WTC11 (cell line): ENCODE results near the gene KCNJ6. TPM values are rescaled to one million over a fixed set of nuclear protein-coding genes. Genes with fewer than 3 reads are reported as not detected.

Source experiments
- ATAC-seq: fragments of 200-7000 bp; cut with Tn5 transposase; 2 replicates; pipeline ENCODE4 v1.10.0; 2021; ENCODE audit warnings: mild to moderate bottlenecking, moderate library complexity
- CTCF ChIA-PET: fragments of 300-600 bp; sonication (Branson Sonifier 250); formaldehyde crosslinking; loops from one replicate; lab custom pipeline; 2021; ENCODE audit warnings: antibody characterized with exemption; lab: Charles Lee
- POLR2A ChIA-PET: fragments of 350-600 bp; sonication (Branson Sonifier 250); formaldehyde crosslinking; loops from one replicate; lab custom pipeline; 2021; ENCODE audit warnings: antibody characterized with exemption; lab: Charles Lee
- DNase-seq: peaks from one replicate; pipeline ENCODE4 v3.0.0; 2021; ENCODE audit warnings: low spot score
- H3K27ac Mint-ChIP-seq: 2 replicates; pipeline ENCODE4 v1.8.0; 2021; ENCODE audit warnings: mixed read lengths
- H3K27me3 Mint-ChIP-seq: 2 replicates; pipeline ENCODE4 v1.8.0; 2021; ENCODE audit warnings: low read depth, mild to moderate bottlenecking, moderate library complexity, mixed read lengths
- H3K36me3 Mint-ChIP-seq: 2 replicates; pipeline ENCODE4 v1.8.0; 2021; ENCODE audit warnings: mixed read lengths
- H3K4me1 Mint-ChIP-seq: 2 replicates; pipeline ENCODE4 v1.8.0; 2022; ENCODE audit warnings: mixed read lengths
- H3K4me3 Mint-ChIP-seq: 2 replicates; pipeline ENCODE4 v1.8.0; 2021; ENCODE audit warnings: mild to moderate bottlenecking, moderate library complexity, mixed read lengths
- H3K9me3 Mint-ChIP-seq: 2 replicates; pipeline ENCODE4 v1.8.0; 2021; ENCODE audit warnings: mixed read lengths
- ATF6 ChIP-seq: sonication (generic); formaldehyde crosslinking; IDR thresholded peaks from 2 replicates; pipeline ENCODE4 v1.8.1; 2023; ENCODE audit warnings: mild to moderate bottlenecking, missing genetic modification reagents
- CREM ChIP-seq: sonication (generic); formaldehyde crosslinking; IDR thresholded peaks from 2 replicates; pipeline ENCODE4 v1.8.1; 2022; ENCODE audit warnings: mild to moderate bottlenecking, missing genetic modification reagents, moderate library complexity
- CTCF ChIP-seq: fragments of 200-600 bp; IDR thresholded peaks from 2 replicates; pipeline ENCODE4 v1.8.0; 2022; ENCODE audit warnings: antibody characterized with exemption
- EMX1 ChIP-seq: fragments of 250-450 bp; sonication (Bioruptor Pico); IDR thresholded peaks from 2 replicates; pipeline ENCODE4 v1.8.0; 2021; ENCODE audit warnings: mild to moderate bottlenecking
- ERG ChIP-seq: fragments of 250-450 bp; sonication (Bioruptor Pico); IDR thresholded peaks from 2 replicates; pipeline ENCODE4 v1.8.0; 2021; ENCODE audit warnings: mild to moderate bottlenecking
- FOXK1 ChIP-seq: sonication (generic); formaldehyde crosslinking; IDR thresholded peaks from 2 replicates; pipeline ENCODE4 v1.8.0; 2022; ENCODE audit warnings: mild to moderate bottlenecking, moderate library complexity, missing genetic modification reagents
- GABPB1 ChIP-seq: sonication (generic); formaldehyde crosslinking; IDR thresholded peaks from 2 replicates; pipeline ENCODE4 v1.8.1; 2023; ENCODE audit warnings: mild to moderate bottlenecking, missing genetic modification reagents
- HMGXB4 ChIP-seq: sonication (generic); formaldehyde crosslinking; IDR thresholded peaks from 2 replicates; pipeline ENCODE4 v1.8.1; 2023; ENCODE audit warnings: mild to moderate bottlenecking, moderate library complexity, missing genetic modification reagents
- IRF1 ChIP-seq: sonication (generic); formaldehyde crosslinking; IDR thresholded peaks from 2 replicates; pipeline ENCODE4 v1.8.0; 2023; ENCODE audit warnings: missing genetic modification reagents
- MAX ChIP-seq: sonication (generic); formaldehyde crosslinking; IDR thresholded peaks from 2 replicates; pipeline ENCODE4 v1.8.0; 2022; ENCODE audit warnings: mild to moderate bottlenecking, missing genetic modification reagents
- NR1H2 ChIP-seq: sonication (generic); formaldehyde crosslinking; IDR thresholded peaks from 2 replicates; pipeline ENCODE4 v1.9.0; 2021; ENCODE audit warnings: mild to moderate bottlenecking, moderate library complexity, missing genetic modification reagents
- NR2C2 ChIP-seq: sonication (generic); formaldehyde crosslinking; IDR thresholded peaks from 2 replicates; pipeline ENCODE4 v1.8.0; 2022; ENCODE audit warnings: mild to moderate bottlenecking, missing genetic modification reagents
- OVOL2 ChIP-seq: fragments of 250-450 bp; sonication (Bioruptor Pico); IDR thresholded peaks from 2 replicates; pipeline ENCODE4 v1.9.0; 2021; ENCODE audit warnings: mild to moderate bottlenecking, borderline replicate concordance
- RORB ChIP-seq: fragments of 250-450 bp; sonication (Bioruptor Pico); IDR thresholded peaks from 2 replicates; pipeline ENCODE4 v1.9.0; 2021; ENCODE audit warnings: mild to moderate bottlenecking
- STAT6 ChIP-seq: sonication (generic); formaldehyde crosslinking; conservative IDR thresholded peaks from 2 replicates; pipeline ENCODE4 v1.8.1; 2023; ENCODE audit warnings: mild to moderate bottlenecking, low read depth, missing genetic modification reagents, moderate library complexity
- TCF7 ChIP-seq: sonication (generic); formaldehyde crosslinking; IDR thresholded peaks from 2 replicates; pipeline ENCODE4 v1.8.0; 2022; ENCODE audit warnings: mild to moderate bottlenecking, low read depth, missing genetic modification reagents, moderate library complexity
- TP53 ChIP-seq: sonication (generic); formaldehyde crosslinking; IDR thresholded peaks from 2 replicates; pipeline ENCODE4 v1.8.1; 2023; ENCODE audit warnings: mild to moderate bottlenecking, missing genetic modification reagents
- ZBTB21 ChIP-seq: sonication (generic); formaldehyde crosslinking; IDR thresholded peaks from 2 replicates; pipeline ENCODE4 v1.8.1; 2023; ENCODE audit warnings: mild to moderate bottlenecking, missing genetic modification reagents, borderline replicate concordance
- ZNF263 ChIP-seq: sonication (generic); formaldehyde crosslinking; IDR thresholded peaks from 2 replicates; pipeline ENCODE4 v1.8.1; 2022; ENCODE audit warnings: low read depth, mild to moderate bottlenecking, moderate library complexity, missing genetic modification reagents
- ZNF416 ChIP-seq: fragments of 250-450 bp; sonication (Bioruptor Pico); IDR thresholded peaks from 2 replicates; pipeline ENCODE4 v1.9.0; 2021; ENCODE audit warnings: mild to moderate bottlenecking, inconsistent platforms
- ZNF425 ChIP-seq: fragments of 250-450 bp; sonication (Bioruptor Pico); conservative IDR thresholded peaks from 2 replicates; pipeline ENCODE4 v1.9.0; 2021; ENCODE audit warnings: mild to moderate bottlenecking
- ZNF512 ChIP-seq: sonication (generic); formaldehyde crosslinking; IDR thresholded peaks from 2 replicates; pipeline ENCODE4 v1.8.1; 2022; ENCODE audit warnings: missing genetic modification reagents, borderline replicate concordance
- total RNA-seq: library from RNA; stranded (reverse); gene quantifications from 3 replicates; pipeline ENCODE4 v1.2.3, GENCODE V29; 2021

Gene KCNJ6
- total RNA-seq, 1 experiment from 2014 or later, result 0.35 TPM

- H3K36me3 Mint-ChIP-seq, result no peaks in the 10 kb centered on the region
- peaks cover 15% of the 10 kb centered on the region for H3K9me3 Mint-ChIP-seq
- no peak overlapping the region for H3K4me3 Mint-ChIP-seq
- DNase-seq, result no peak
- no peaks in the 10 kb centered on the region for H3K4me1 Mint-ChIP-seq
- no peak for TF ChIP-seq IRF1
- no peak for TF ChIP-seq ZBTB21 (CRISPR knock-in tag)
- no peak for TF ChIP-seq ZNF425 (CRISPR knock-in tag)
- TF ChIP-seq NR1H2 (CRISPR knock-in tag), result no peak
- TF ChIP-seq CTCF, result no peak
- TF ChIP-seq OVOL2 (CRISPR knock-in tag), result no peak
- TF ChIP-seq STAT6, result no peak
- no peak for TF ChIP-seq RORB (CRISPR knock-in tag)
- TF ChIP-seq ERG (CRISPR knock-in tag), result no peak
- no peak for TF ChIP-seq ATF6 (CRISPR knock-in tag)
- no peak for TF ChIP-seq FOXK1 (CRISPR knock-in tag)
- H3K27ac Mint-ChIP-seq, result no peak overlapping the region
- ChIA-PET POLR2A (no interaction called here), CTCF (no interaction called here)
- H3K27me3 Mint-ChIP-seq, result no peaks in the 10 kb centered on the region
- ATAC-seq, result no peak
Measured at GRCh38 chr21:37804001-37804400, 112.3 kb downstream of the KCNJ6 start.

- DNase-seq, result no peak
- ChIA-PET POLR2A (no interaction called here), CTCF (no interaction called here)
- H3K4me3 Mint-ChIP-seq, result no peak overlapping the region
- H3K36me3 Mint-ChIP-seq, result no peaks in the 10 kb centered on the region
- no peak for ATAC-seq
- H3K27ac Mint-ChIP-seq, result no peak overlapping the region
- no peaks in the 10 kb centered on the region for H3K27me3 Mint-ChIP-seq
- H3K9me3 Mint-ChIP-seq, result peaks cover 15% of the 10 kb centered on the region
- no peaks in the 10 kb centered on the region for H3K4me1 Mint-ChIP-seq
- TF ChIP-seq MAX (CRISPR knock-in tag), result no peak
- TF ChIP-seq NR2C2, result no peak
- no peak for TF ChIP-seq TP53 (CRISPR knock-in tag)
- no peak for TF ChIP-seq GABPB1 (CRISPR knock-in tag)
- TF ChIP-seq ZNF512, result no peak
- no peak for TF ChIP-seq RORB (CRISPR knock-in tag)
- TF ChIP-seq ZNF416 (CRISPR knock-in tag), result no peak
- no peak for TF ChIP-seq TCF7 (CRISPR knock-in tag)
- TF ChIP-seq EMX1 (CRISPR knock-in tag), result no peak
- TF ChIP-seq CREM, result no peak
- no peak for TF ChIP-seq HMGXB4 (CRISPR knock-in tag)
- no peak for TF ChIP-seq ZNF263 (CRISPR knock-in tag)
Measured at GRCh38 chr21:37803101-37803651, 113.1 kb downstream of the KCNJ6 start.
